Activated CD8-positive, alpha-beta memory T cell treated with anti-CD3 and anti-CD28 coated beads, Interleukin-2, amount 50 U/mL, for 1 hour (primary cell): Measurements from ENCODE around the gene RAG1.

Experiments used
- DNase-seq: peaks from one replicate; pipeline ENCODE4 v3.0.0-alpha.2; 2020; ENCODE audit errors: extremely low read depth

The RAG1 gene

DNA sequence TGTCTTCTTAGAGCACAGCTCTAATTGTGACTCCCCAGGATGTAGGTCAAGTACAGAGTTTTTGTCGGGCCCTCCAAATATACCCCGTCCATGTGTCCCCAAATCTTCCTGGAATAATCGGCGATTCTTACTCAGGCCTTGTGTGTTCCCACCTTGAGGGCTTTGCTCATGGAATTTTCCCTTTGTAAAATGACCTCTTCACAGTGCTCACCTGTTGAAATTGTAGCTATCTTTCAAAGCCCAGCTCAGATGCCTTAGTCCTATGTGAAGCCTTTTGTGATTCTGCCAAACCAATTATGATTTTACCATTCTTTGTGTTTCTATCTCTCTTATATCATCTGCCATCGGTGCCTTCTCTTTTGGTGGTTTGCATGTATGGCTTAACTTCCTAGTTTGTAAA lies 60.3 kb downstream of the RAG1 start:
- DNase-seq, result no peak

DNA sequence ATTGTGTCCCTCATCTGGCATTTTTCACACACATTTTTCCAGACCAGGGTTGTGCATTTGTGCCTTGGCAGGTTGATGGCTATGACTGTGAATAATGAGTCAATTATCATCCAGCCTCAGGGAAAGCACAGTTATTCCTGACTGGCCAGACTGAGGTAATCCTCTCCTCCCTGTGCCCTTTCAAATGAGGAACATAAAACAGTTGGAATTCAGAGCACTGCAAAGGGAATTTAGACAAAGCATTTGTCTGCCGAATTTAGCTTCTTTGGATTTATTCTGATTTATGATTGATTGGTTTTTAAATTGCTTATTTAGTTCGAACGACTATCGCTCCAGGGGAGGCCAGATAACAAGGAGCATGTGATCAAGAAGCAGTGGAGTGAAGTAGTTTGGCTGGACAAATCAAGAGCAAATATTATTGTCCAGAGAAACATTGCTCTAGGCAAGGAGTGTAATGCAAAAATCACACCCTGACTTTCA lies 61.0 kb downstream of the RAG1 start:
- DNase-seq, result no peak
